CD4-positive, alpha-beta memory T cell (primary cell): ENCODE data around the gene DKK3. TPM values are rescaled to one million over a fixed set of nuclear protein-coding genes. Genes with fewer than 3 reads are reported as not detected.
A peak's percentile ranks its signal among the peaks of the same experiment; 100 is the strongest.

Experiments
- CTCF ChIA-PET: fragments of 350-600 bp; sonication (Branson Sonifier 250); formaldehyde crosslinking; loops from one replicate; lab custom pipeline; 2021; ENCODE audit warnings: inconsistent platforms; ENCODE audit not compliant: partially characterized antibody; lab: Charles Lee
- POLR2A ChIA-PET: fragments of 350-600 bp; sonication (Branson Sonifier 250); formaldehyde crosslinking; loops from one replicate; lab custom pipeline; 2021; ENCODE audit not compliant: partially characterized antibody; lab: Charles Lee
- DNase-seq, 5 donors: peaks; one replicate each; pipeline versions ENCODE4 v3.0.0 to v3.0.0-alpha.2; 2020 to 2022; ENCODE audit warnings: mixed read lengths in 1 of 5
- H3K27ac ChIP-seq: one replicate; pipeline ENCODE4 v1.7.0; 2013; ENCODE audit warnings: low read depth, low read length
- H3K27me3 ChIP-seq: 2 replicates; pipeline ENCODE4 v1.7.0; 2013; ENCODE audit warnings: mild to moderate bottlenecking, low read length, moderate library complexity; ENCODE audit not compliant: insufficient read depth
- H3K36me3 ChIP-seq: 2 replicates; pipeline ENCODE4 v1.7.0; 2013; ENCODE audit warnings: mild to moderate bottlenecking, low read length, moderate library complexity; ENCODE audit not compliant: insufficient read depth
- H3K4me1 ChIP-seq: 2 replicates; pipeline ENCODE4 v1.7.0; 2013; ENCODE audit warnings: mild to moderate bottlenecking, low read length, moderate library complexity; ENCODE audit not compliant: insufficient read depth
- H3K4me3 ChIP-seq, 2 donors: one replicate each; pipeline ENCODE4 v1.7.0; 2013; ENCODE audit warnings: low read length in 2 of 2, mild to moderate bottlenecking in 1 of 2
- H3K9me3 ChIP-seq, 2 donors: one replicate each; pipeline ENCODE4 v1.7.0; 2013; ENCODE audit warnings: low read length in 2 of 2, control low read depth in 1 of 2; ENCODE audit not compliant: control insufficient read depth in 1 of 2
- H3K27ac Mint-ChIP-seq, 7 donors: one replicate each; pipeline ENCODE4 v1.8.0; 2020 to 2021; ENCODE audit warnings: mixed read lengths in 7 of 7, mild to moderate bottlenecking in 6 of 7, inconsistent platforms in 3 of 7, moderate library complexity in 3 of 7
- H3K27me3 Mint-ChIP-seq, 2 donors: one replicate each; pipeline ENCODE4 v1.8.0; 2020 to 2021; ENCODE audit warnings: mixed read lengths in 2 of 2
- H3K36me3 Mint-ChIP-seq, 2 donors: one replicate each; pipeline ENCODE4 v1.8.0; 2020 to 2021; ENCODE audit warnings: mixed read lengths in 2 of 2, inconsistent platforms in 1 of 2, mild to moderate bottlenecking in 1 of 2
- H3K4me1 Mint-ChIP-seq, 4 donors: one replicate each; pipeline ENCODE4 v1.8.0; 2020 to 2021; ENCODE audit warnings: mixed read lengths in 4 of 4, mild to moderate bottlenecking in 1 of 4
- H3K4me3 Mint-ChIP-seq, 8 donors: one replicate each; pipeline ENCODE4 v1.8.0; 2020 to 2021; ENCODE audit warnings: mixed read lengths in 8 of 8, mild to moderate bottlenecking in 7 of 8, moderate library complexity in 6 of 8, inconsistent platforms in 3 of 8
- H3K9me3 Mint-ChIP-seq, 8 donors: one replicate each; pipeline ENCODE4 v1.8.0; 2020 to 2021; ENCODE audit warnings: mixed read lengths in 8 of 8, mild to moderate bottlenecking in 5 of 8, inconsistent platforms in 3 of 8, moderate library complexity in 1 of 8
- intact Hi-C: fragments of 100-400 bp; cut with micrococcal nuclease; formaldehyde crosslinking; loops from one replicate; pipeline ENCODE4 v1.15.1; 2023
- polyA plus RNA-seq, 2 donors: library from polyadenylated mRNA; unstranded; fragments of 300-500 nt; fragmentation: Illumina TruSeq; gene quantifications; one replicate each; pipeline ENCODE4 v1.2.3, GENCODE V29; 2021
- total RNA-seq, 2 experiments: library from RNA; stranded (reverse); gene quantifications; one replicate each; pipeline ENCODE4 v1.2.3, GENCODE V29; 2021

Gene DKK3
- total and polyA plus RNA-seq, 4 experiments from 2014 or later: 0.89 to 3.1 (median 2.9) TPM; not detected in 1

GRCh38 chr11:11985954-11986949 lies 22.2 kb downstream of the DKK3 start:
- H3K4me3 Mint-ChIP-seq: no peak overlapping the region
- Histone ChIP-seq H3K27ac (no peak overlapping the region), H3K4me1 (no peaks in the 10 kb centered on the region), H3K4me3 (no peak overlapping the region), H3K36me3 (no peaks in the 10 kb centered on the region), H3K9me3 (no peaks in the 10 kb centered on the region), H3K27me3 (no peaks in the 10 kb centered on the region)
- peaks cover 0 to 6% (median 4%) of the 10 kb centered on the region in 4 donors for H3K4me1 Mint-ChIP-seq
- H3K36me3 Mint-ChIP-seq: no peaks in the 10 kb centered on the region
- H3K9me3 Mint-ChIP-seq: no peaks in the 10 kb centered on the region
- no peak for DNase-seq
- ChIA-PET CTCF (no interaction called here), POLR2A (no interaction called here)
- peaks cover 0 to 2% of the 10 kb centered on the region in 2 donors for H3K27me3 Mint-ChIP-seq
- intact Hi-C loops: no loop called here
- H3K27ac Mint-ChIP-seq: no peak overlapping the region

- no peaks in the 10 kb centered on the region for H3K9me3 ChIP-seq
These were observed 23.3 kb downstream of the DKK3 start for GRCh38 chr11:11985016-11985715.

GRCh38 chr11:11984563-11984962 lies 23.9 kb downstream of the DKK3 start:
- CTCF ChIA-PET: interaction anchor here (1.6 kb wide), 1 partner anchor 15 kb away, joined by 3 read pairs; no protein-coding TSS in a partner anchor
- no peak overlapping the region for H3K4me3 Mint-ChIP-seq
- H3K9me3 Mint-ChIP-seq: no peaks in the 10 kb centered on the region
- DNase-seq: no peak
- Histone ChIP-seq H3K36me3 (no peaks in the 10 kb centered on the region), H3K9me3 (no peaks in the 10 kb centered on the region), H3K27me3 (no peaks in the 10 kb centered on the region), H3K4me3 (no peak overlapping the region), H3K27ac (no peak overlapping the region), H3K4me1 (no peaks in the 10 kb centered on the region)
- POLR2A ChIA-PET: no interaction called here
- peaks cover 2% of the 10 kb centered on the region in 2 donors for H3K27me3 Mint-ChIP-seq
- intact Hi-C loops: no loop called here
- H3K27ac Mint-ChIP-seq: no peak overlapping the region
- H3K4me1 Mint-ChIP-seq: peaks cover 0 to 6% (median 4%) of the 10 kb centered on the region in 4 donors
- no peaks in the 10 kb centered on the region for H3K36me3 Mint-ChIP-seq

More at GRCh38 chr11:11985016-11985715, 23.3 kb downstream of the DKK3 start:
- H3K4me3 ChIP-seq: no peak overlapping the region
- H3K27me3 Mint-ChIP-seq: peaks cover 2% of the 10 kb centered on the region in 2 donors
- ChIA-PET CTCF (interaction anchor here (1.6 kb wide), 1 partner anchor 15 kb away, joined by 3 read pairs; no protein-coding TSS in a partner anchor), POLR2A (no interaction called here)
- DNase-seq: no peak
- H3K4me1 ChIP-seq: no peaks in the 10 kb centered on the region
- H3K4me3 Mint-ChIP-seq: no peak overlapping the region
- intact Hi-C loops: no loop called here
- H3K27me3 ChIP-seq: no peaks in the 10 kb centered on the region
- no peaks in the 10 kb centered on the region for H3K9me3 Mint-ChIP-seq
- H3K36me3 Mint-ChIP-seq: no peaks in the 10 kb centered on the region
- no peak overlapping the region for H3K27ac ChIP-seq
- peaks cover 0 to 6% (median 4%) of the 10 kb centered on the region in 4 donors for H3K4me1 Mint-ChIP-seq
- no peaks in the 10 kb centered on the region for H3K36me3 ChIP-seq
- H3K27ac Mint-ChIP-seq: no peak overlapping the region

GRCh38 chr11:11983427-11983826 lies 25.0 kb downstream of the DKK3 start:
- Mint-ChIP-seq H3K36me3 (no peaks in the 10 kb centered on the region), H3K4me3 (no peak overlapping the region), H3K4me1 (peaks cover 0 to 6% (median 4%) of the 10 kb centered on the region in 4 donors), H3K27ac (no peak overlapping the region), H3K27me3 (peaks cover 1 to 2% of the 10 kb centered on the region in 2 donors), H3K9me3 (no peaks in the 10 kb centered on the region)
- H3K27me3 ChIP-seq: no peaks in the 10 kb centered on the region
- no peak overlapping the region for H3K4me3 ChIP-seq
- no peak for DNase-seq
- H3K27ac ChIP-seq: no peak overlapping the region
- no peaks in the 10 kb centered on the region for H3K4me1 ChIP-seq
- CTCF ChIA-PET: no interaction called here
- H3K36me3 ChIP-seq: no peaks in the 10 kb centered on the region
- H3K9me3 ChIP-seq: no peaks in the 10 kb centered on the region
- POLR2A ChIA-PET: no interaction called here
- intact Hi-C loops: no loop called here

GRCh38 chr11:11982975-11983374 lies 25.5 kb downstream of the DKK3 start:
- Histone ChIP-seq H3K9me3 (no peaks in the 10 kb centered on the region), H3K36me3 (no peaks in the 10 kb centered on the region), H3K27me3 (no peaks in the 10 kb centered on the region), H3K27ac (no peak overlapping the region), H3K4me1 (no peaks in the 10 kb centered on the region), H3K4me3 (no peak overlapping the region)
- no peak overlapping the region for H3K27ac Mint-ChIP-seq
- H3K9me3 Mint-ChIP-seq: no peaks in the 10 kb centered on the region
- peaks cover 1 to 2% of the 10 kb centered on the region in 2 donors for H3K27me3 Mint-ChIP-seq
- ChIA-PET POLR2A (no interaction called here), CTCF (no interaction called here)
- DNase-seq: no peak
- no peaks in the 10 kb centered on the region for H3K36me3 Mint-ChIP-seq
- no peak overlapping the region for H3K4me3 Mint-ChIP-seq
- H3K4me1 Mint-ChIP-seq: peaks cover 0 to 6% (median 4%) of the 10 kb centered on the region in 4 donors
- intact Hi-C loops: no loop called here

GRCh38 chr11:11982461-11982860 lies 26.0 kb downstream of the DKK3 start:
- H3K4me1 ChIP-seq: no peaks in the 10 kb centered on the region
- POLR2A ChIA-PET: no interaction called here
- Mint-ChIP-seq H3K36me3 (no peaks in the 10 kb centered on the region), H3K4me3 (no peak overlapping the region), H3K27me3 (peaks cover 1 to 2% of the 10 kb centered on the region in 2 donors), H3K4me1 (peaks cover 0 to 1% (median under 1%) of the 10 kb centered on the region in 4 donors), H3K9me3 (no peaks in the 10 kb centered on the region), H3K27ac (no peak overlapping the region)
- no peaks in the 10 kb centered on the region for H3K9me3 ChIP-seq
- no peaks in the 10 kb centered on the region for H3K27me3 ChIP-seq
- H3K4me3 ChIP-seq: no peak overlapping the region
- intact Hi-C loops: no loop called here
- CTCF ChIA-PET: no interaction called here
- no peaks in the 10 kb centered on the region for H3K36me3 ChIP-seq
- no peak overlapping the region for H3K27ac ChIP-seq
- no peak for DNase-seq

GRCh38 chr11:11981840-11982239 lies 26.6 kb downstream of the DKK3 start:
- Mint-ChIP-seq H3K27me3 (peaks cover 1 to 2% of the 10 kb centered on the region in 2 donors), H3K36me3 (no peaks in the 10 kb centered on the region), H3K9me3 (no peaks in the 10 kb centered on the region), H3K4me3 (no peak overlapping the region), H3K4me1 (no peaks in the 10 kb centered on the region), H3K27ac (peak overlapping the region in 1 of 7 donors; percentile 23)
- POLR2A ChIA-PET: no interaction called here
- Histone ChIP-seq H3K36me3 (no peaks in the 10 kb centered on the region), H3K4me3 (no peak overlapping the region), H3K27ac (no peak overlapping the region), H3K9me3 (no peaks in the 10 kb centered on the region), H3K4me1 (no peaks in the 10 kb centered on the region), H3K27me3 (no peaks in the 10 kb centered on the region)
- no peak for DNase-seq
- intact Hi-C loops: no loop called here
- CTCF ChIA-PET: no interaction called here
